SH-SY5Y (cell line): ENCODE results near the gene MSRB2.

ENCODE experiments used
- GATA2 ChIP-seq: IDR thresholded peaks from 2 replicates; pipeline ENCODE4 v1.6.1; 2011; ENCODE audit warnings: mild to moderate bottlenecking, low read depth, low read length
- GATA3 ChIP-seq: IDR thresholded peaks from 2 replicates; pipeline ENCODE4 v1.6.1; 2011; ENCODE audit warnings: low read depth, mild to moderate bottlenecking, low read length, moderate library complexity

MSRB2 gene

GRCh38 chr10:23095404-23095965 lies at the start of gene MSRB2:
Gene MSRB2 (plus strand): TSS chr10:23095579. CDS start chr10:23095609, 30 bp downstream.
- TF ChIP-seq GATA3, result no peak
- TF ChIP-seq GATA2, result no peak

GRCh38 chr10:23046027-23046426 lies 49.4 kb upstream of the MSRB2 start:
- TF ChIP-seq GATA2, result no peak
- no peak for TF ChIP-seq GATA3

- TF ChIP-seq GATA2 (no peak), GATA3 (no peak)
These were observed 48.0 kb upstream of the MSRB2 start for GRCh38 chr10:23047201-23048050.

GRCh38 chr10:23048191-23048590 lies 47.2 kb upstream of the MSRB2 start:
- TF ChIP-seq GATA3 (no peak), GATA2 (no peak)

GRCh38 chr10:23051278-23051677 lies 44.1 kb upstream of the MSRB2 start:
- TF ChIP-seq GATA2, result no peak
- TF ChIP-seq GATA3, result no peak

GRCh38 chr10:23051855-23052331 lies 43.5 kb upstream of the MSRB2 start:
- TF ChIP-seq GATA3, result no peak
- no peak for TF ChIP-seq GATA2

- no peak for TF ChIP-seq GATA2
- no peak for TF ChIP-seq GATA3
These were observed 42.3 kb upstream of the MSRB2 start for GRCh38 chr10:23053036-23053435.

GRCh38 chr10:23055424-23056185 lies 39.8 kb upstream of the MSRB2 start:
- no peak for TF ChIP-seq GATA2
- no peak for TF ChIP-seq GATA3

GRCh38 chr10:23056186-23056579 lies 39.2 kb upstream of the MSRB2 start:
- TF ChIP-seq GATA2, result no peak
- TF ChIP-seq GATA3, result no peak

GRCh38 chr10:23058366-23058765 lies 37.0 kb upstream of the MSRB2 start:
- TF ChIP-seq GATA3 (no peak), GATA2 (no peak)

GRCh38 chr10:23060918-23061317 lies 34.5 kb upstream of the MSRB2 start:
- TF ChIP-seq GATA3, result no peak
- no peak for TF ChIP-seq GATA2

- TF ChIP-seq GATA2 (no peak), GATA3 (no peak)
These were observed 32.1 kb upstream of the MSRB2 start for GRCh38 chr10:23063045-23063972.
